PC-9 (cell line): ENCODE data around the gene GSTA4.

ENCODE experiments used
- EZH2 ChIP-seq: fragments of 200-600 bp; sonication (generic); IDR thresholded peaks from 2 replicates; pipeline ENCODE4 v1.8.0; 2017; ENCODE audit warnings: antibody characterized with exemption, low read depth
- TF ChIP-seq, protein P1 (sequence below): fragments of 200-600 bp; sonication (generic); conservative IDR thresholded peaks from 2 replicates; pipeline ENCODE4 v1.6.1; 2017; ENCODE audit warnings: mixed run types, antibody characterized with exemption, mild to moderate bottlenecking, moderate library complexity

DNA sequence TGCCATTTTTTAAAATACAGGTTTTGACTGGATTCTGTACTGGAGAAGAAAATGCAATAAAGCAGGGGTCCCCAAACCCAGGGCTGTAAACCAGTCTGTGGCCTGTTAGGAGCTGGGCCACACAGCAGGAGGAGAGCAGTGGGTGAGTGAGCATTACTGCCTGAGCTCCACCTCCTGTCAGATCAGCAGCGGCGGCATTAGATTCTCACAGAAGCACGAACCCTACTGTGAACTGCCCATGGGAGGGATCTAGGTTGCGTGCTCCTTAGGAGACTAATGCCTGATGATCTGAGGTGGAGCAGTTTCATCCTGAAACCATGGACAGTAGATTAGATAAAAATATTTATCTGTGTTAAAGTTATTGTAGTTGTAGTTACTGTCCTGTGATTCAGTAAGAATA is 49.0 kb upstream of the GSTA4 start:
- TF ChIP-seq, protein P1, sequence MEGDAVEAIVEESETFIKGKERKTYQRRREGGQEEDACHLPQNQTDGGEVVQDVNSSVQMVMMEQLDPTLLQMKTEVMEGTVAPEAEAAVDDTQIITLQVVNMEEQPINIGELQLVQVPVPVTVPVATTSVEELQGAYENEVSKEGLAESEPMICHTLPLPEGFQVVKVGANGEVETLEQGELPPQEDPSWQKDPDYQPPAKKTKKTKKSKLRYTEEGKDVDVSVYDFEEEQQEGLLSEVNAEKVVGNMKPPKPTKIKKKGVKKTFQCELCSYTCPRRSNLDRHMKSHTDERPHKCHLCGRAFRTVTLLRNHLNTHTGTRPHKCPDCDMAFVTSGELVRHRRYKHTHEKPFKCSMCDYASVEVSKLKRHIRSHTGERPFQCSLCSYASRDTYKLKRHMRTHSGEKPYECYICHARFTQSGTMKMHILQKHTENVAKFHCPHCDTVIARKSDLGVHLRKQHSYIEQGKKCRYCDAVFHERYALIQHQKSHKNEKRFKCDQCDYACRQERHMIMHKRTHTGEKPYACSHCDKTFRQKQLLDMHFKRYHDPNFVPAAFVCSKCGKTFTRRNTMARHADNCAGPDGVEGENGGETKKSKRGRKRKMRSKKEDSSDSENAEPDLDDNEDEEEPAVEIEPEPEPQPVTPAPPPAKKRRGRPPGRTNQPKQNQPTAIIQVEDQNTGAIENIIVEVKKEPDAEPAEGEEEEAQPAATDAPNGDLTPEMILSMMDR, result no peak
- no peak for TF ChIP-seq EZH2
